Hepatocyte (in vitro differentiated cells): ENCODE measurements around the gene JKAMP. TPM values are rescaled to one million over a fixed set of nuclear protein-coding genes. Genes with fewer than 3 reads are reported as not detected.

ENCODE experiments used
- DNase-seq: peaks from one replicate; pipeline ENCODE4 v3.0.0-alpha.2; 2016; ENCODE audit warnings: low spot score
- H2AFZ ChIP-seq: fragments of 200-600 bp; sonication (generic); 2 replicates; pipeline ENCODE4 v1.6.0; 2016; ENCODE audit warnings: antibody characterized with exemption, mild to moderate bottlenecking
- H3K27ac ChIP-seq: fragments of 200-600 bp; sonication (generic); 2 replicates; pipeline ENCODE4 v1.5.1; 2016; ENCODE audit warnings: mild to moderate bottlenecking
- H3K27me3 ChIP-seq: fragments of 200-600 bp; sonication (generic); 2 replicates; pipeline ENCODE4 v1.6.1; 2016
- H3K36me3 ChIP-seq: fragments of 200-600 bp; sonication (generic); replicated peaks from 2 replicates; pipeline ENCODE4 v1.5.1; 2016; ENCODE audit warnings: low read depth; ENCODE audit not compliant: insufficient read depth
- H3K4me1 ChIP-seq: fragments of 200-600 bp; sonication (generic); 2 replicates; pipeline ENCODE4 v1.5.1; 2016; ENCODE audit warnings: mild to moderate bottlenecking, moderate library complexity; ENCODE audit not compliant: insufficient read depth
- H3K4me2 ChIP-seq: fragments of 200-600 bp; sonication (generic); 2 replicates; pipeline ENCODE4 v1.6.0; 2016
- H3K4me3 ChIP-seq: fragments of 200-600 bp; sonication (generic); 2 replicates; pipeline ENCODE4 v1.5.1; 2016; ENCODE audit warnings: mild to moderate bottlenecking
- H3K79me2 ChIP-seq: fragments of 200-600 bp; sonication (generic); 2 replicates; pipeline ENCODE4 v1.6.0; 2017; ENCODE audit warnings: mild to moderate bottlenecking
- H3K9me2 ChIP-seq: fragments of 200-600 bp; sonication (generic); replicated peaks from 2 replicates; pipeline ENCODE4 v1.6.0; 2017; ENCODE audit warnings: mild to moderate bottlenecking; ENCODE audit not compliant: insufficient read depth
- H3K9me3 ChIP-seq: fragments of 200-600 bp; sonication (generic); 2 replicates; pipeline ENCODE4 v1.5.1; 2016; ENCODE audit warnings: low read depth, mild to moderate bottlenecking
- H4K20me1 ChIP-seq: fragments of 200-600 bp; sonication (generic); 2 replicates; pipeline ENCODE4 v1.6.0; 2016; ENCODE audit warnings: mild to moderate bottlenecking; ENCODE audit not compliant: insufficient read depth, poor library complexity, severe bottlenecking
- CTCF ChIP-seq: fragments of 200-600 bp; sonication (generic); IDR thresholded peaks from 2 replicates; pipeline ENCODE4 v1.5.1; 2016; ENCODE audit warnings: antibody characterized with exemption, mild to moderate bottlenecking; ENCODE audit not compliant: poor library complexity
- EZH2 ChIP-seq: fragments of 200-600 bp; sonication (generic); IDR thresholded peaks from 2 replicates; pipeline ENCODE4 v1.6.1; 2016; ENCODE audit warnings: antibody characterized with exemption, mild to moderate bottlenecking, borderline replicate concordance
- EZH2phosphoT487 ChIP-seq: fragments of 200-600 bp; sonication (generic); IDR thresholded peaks from one replicate; pipeline ENCODE4 v1.6.1; 2018; ENCODE audit warnings: antibody characterized with exemption, mild to moderate bottlenecking, low read depth, moderate library complexity; ENCODE audit not compliant: unreplicated experiment, severe bottlenecking
- WGBS: methylation state at CpG from one replicate; pipeline ENCODE4 v1.1.6; 2016; ENCODE audit warnings: low lambda C conversion rate; ENCODE audit errors: missing lambda C conversion rate; 5-methylcytosine and 5-hydroxymethylcytosine counted together
- polyA plus RNA-seq: library from polyadenylated mRNA; unstranded; fragments of >200 nt; fragmentation: Nextera tagmentation; extraction: Ambion mirVana; gene quantifications from 2 replicates; pipeline ENCODE4 v1.2.1, GENCODE V29; 2016
- total RNA-seq: library from RNA; depleted of rRNA; stranded (reverse); fragments of >200 nt; gene quantifications from 2 replicates; pipeline ENCODE4 v1.2.3, GENCODE V29; 2014

Gene JKAMP
- total and polyA plus RNA-seq, 2 experiments from 2014 or later: 69.9 to 94.9 TPM

GRCh38 chr14:59461891-59462290 lies 22.4 kb upstream of the JKAMP start:
- Histone ChIP-seq H3K4me2 (no peak overlapping the region), H2AFZ (no peak overlapping the region), H3K36me3 (no peaks in the 10 kb centered on the region), H3K4me1 (peaks cover 9% of the 10 kb centered on the region), H3K9me3 (no peaks in the 10 kb centered on the region), H3K4me3 (no peak overlapping the region), H4K20me1 (no peaks in the 10 kb centered on the region), H3K27ac (no peak overlapping the region), H3K27me3 (no peaks in the 10 kb centered on the region), H3K79me2 (no peaks in the 10 kb centered on the region), H3K9me2 (no peaks in the 10 kb centered on the region)
- DNase-seq: no peak
- no peak for TF ChIP-seq CTCF
- no peak for TF ChIP-seq EZH2
- TF ChIP-seq EZH2phosphoT487: no peak
- WGBS: 100% methylated on average over 1 of the region's 1 CpG

GRCh38 chr14:59463787-59464485 lies 20.4 kb upstream of the JKAMP start:
- WGBS: 50% methylated on average over 60 of the region's 60 CpGs
- peak overlapping the region; percentile 99 for H3K4me2 ChIP-seq

GRCh38 chr14:59464486-59465315 lies 19.6 kb upstream of the JKAMP start:
- H3K9me2 ChIP-seq: no peaks in the 10 kb centered on the region
- peak overlapping the region; percentile 99 for H3K4me2 ChIP-seq
- H3K4me3 ChIP-seq: peak overlapping the region; percentile 60
- H3K4me1 ChIP-seq: peaks cover 9% of the 10 kb centered on the region
- TF ChIP-seq CTCF: no peak
- no peak for TF ChIP-seq EZH2phosphoT487
- TF ChIP-seq EZH2: no peak
- H3K36me3 ChIP-seq: no peaks in the 10 kb centered on the region
- DNase-seq: peak; percentile 81
- H4K20me1 ChIP-seq: no peaks in the 10 kb centered on the region
- WGBS: 1% methylated on average over 86 of the region's 105 CpGs
- no peaks in the 10 kb centered on the region for H3K9me3 ChIP-seq
- no peaks in the 10 kb centered on the region for H3K27me3 ChIP-seq
- peak overlapping the region; percentile 86 for H2AFZ ChIP-seq
- H3K79me2 ChIP-seq: no peaks in the 10 kb centered on the region
- H3K27ac ChIP-seq: no peak overlapping the region

More at GRCh38 chr14:59463787-59464485, 20.4 kb upstream of the JKAMP start:
- Histone ChIP-seq H3K4me1 (peaks cover 9% of the 10 kb centered on the region), H3K9me3 (no peaks in the 10 kb centered on the region), H3K36me3 (no peaks in the 10 kb centered on the region), H3K9me2 (no peaks in the 10 kb centered on the region), H2AFZ (peak overlapping the region; percentile 86), H4K20me1 (no peaks in the 10 kb centered on the region), H3K27me3 (no peaks in the 10 kb centered on the region), H3K27ac (no peak overlapping the region), H3K79me2 (no peaks in the 10 kb centered on the region), H3K4me3 (peak overlapping the region; percentile 60)
- TF ChIP-seq EZH2: no peak
- TF ChIP-seq CTCF: no peak
- no peak for TF ChIP-seq EZH2phosphoT487
- DNase-seq: no peak
